SK-N-MC (cell line): ENCODE results near the gene MRPS6.

ENCODE experiments used
- DNase-seq: peaks from one replicate; pipeline ENCODE4 v3.0.0-alpha.2; 2011; ENCODE audit warnings: low read depth, low spot score
- H3K27ac ChIP-seq: fragments of 200-600 bp; sonication (generic); 2 replicates; pipeline ENCODE4 v1.5.1; 2016; ENCODE audit warnings: mixed run types
- H3K36me3 ChIP-seq: fragments of 200-600 bp; sonication (generic); 2 replicates; pipeline ENCODE4 v1.6.1; 2017; ENCODE audit warnings: antibody characterized with exemption, low read length, mixed read lengths; ENCODE audit not compliant: insufficient read depth
- H3K4me3 ChIP-seq: fragments of 200-600 bp; sonication (generic); 2 replicates; pipeline ENCODE4 v1.5.1; 2016
- H3K9ac ChIP-seq: fragments of 200-600 bp; sonication (generic); 2 replicates; pipeline ENCODE4 v1.8.0; 2017; ENCODE audit warnings: mixed run types, mixed read lengths; ENCODE audit not compliant: insufficient read length
- H3K9me3 ChIP-seq: fragments of 200-600 bp; sonication (generic); 2 replicates; pipeline ENCODE4 v1.6.1; 2017; ENCODE audit warnings: low read depth, mild to moderate bottlenecking, antibody characterized with exemption, low read length, moderate library complexity, mixed read lengths
- EZH2 ChIP-seq: fragments of 200-600 bp; sonication (generic); IDR thresholded peaks from one replicate; pipeline ENCODE4 v1.6.1; 2017; ENCODE audit warnings: antibody characterized with exemption
- FOXP2 ChIP-seq: optimal IDR thresholded peaks from 2 replicates; pipeline ENCODE3; 2011; ENCODE audit warnings: mild to moderate bottlenecking, moderate library complexity; ENCODE audit not compliant: insufficient read depth; ENCODE audit errors: extremely low read length, control extremely low read depth
- POLR2AphosphoS5 ChIP-seq: IDR thresholded peaks from 2 replicates; pipeline ENCODE4 v1.6.1; 2012; ENCODE audit warnings: mild to moderate bottlenecking, low read depth, low read length, borderline replicate concordance

MRPS6 gene

GRCh38 chr21:34075091-34075425 is 1.7 kb downstream of the MRPS6 start:
- H3K36me3 ChIP-seq = peaks cover 14% of the 10 kb centered on the region
- TF ChIP-seq POLR2AphosphoS5 (no peak), EZH2 (no peak), FOXP2 (no peak)
- no peak for DNase-seq
- H3K4me3 ChIP-seq = peak overlapping the region; percentile 85
- H3K27ac ChIP-seq = peak overlapping the region; percentile 47; the same call in 1 of the 2 replicates
- H3K9ac ChIP-seq = peak overlapping the region; percentile 41
- H3K9me3 ChIP-seq = no peaks in the 10 kb centered on the region

- peak; percentile 71 for DNase-seq
- Histone ChIP-seq H3K9ac (peak overlapping the region; percentile 41), H3K4me3 (peak overlapping the region; percentile 85), H3K27ac (peak overlapping the region; percentile 47; the same call in 1 of the 2 replicates), H3K9me3 (no peaks in the 10 kb centered on the region), H3K36me3 (peaks cover 21% of the 10 kb centered on the region)
- TF ChIP-seq EZH2 (no peak), POLR2AphosphoS5 (no peak), FOXP2 (no peak)
These were observed 2.6 kb downstream of the MRPS6 start for GRCh38 chr21:34075760-34076660.

- H3K27ac ChIP-seq = no peak overlapping the region
- no peak overlapping the region for H3K9ac ChIP-seq
- H3K9me3 ChIP-seq = no peaks in the 10 kb centered on the region
- no peak for DNase-seq
- TF ChIP-seq EZH2 = no peak
- TF ChIP-seq FOXP2 = no peak
- TF ChIP-seq POLR2AphosphoS5 = no peak
- H3K36me3 ChIP-seq = peaks cover 21% of the 10 kb centered on the region
- H3K4me3 ChIP-seq = no peak overlapping the region
These were observed 3.5 kb downstream of the MRPS6 start for GRCh38 chr21:34076835-34077234.

- Histone ChIP-seq H3K4me3 (no peak overlapping the region), H3K27ac (no peak overlapping the region), H3K36me3 (peaks cover 28% of the 10 kb centered on the region), H3K9ac (no peak overlapping the region), H3K9me3 (no peaks in the 10 kb centered on the region)
- DNase-seq = no peak
- TF ChIP-seq EZH2 (no peak), POLR2AphosphoS5 (no peak), FOXP2 (no peak)
These were observed 4.5 kb downstream of the MRPS6 start for GRCh38 chr21:34077888-34078287.

- Histone ChIP-seq H3K9ac (no peak overlapping the region), H3K9me3 (no peaks in the 10 kb centered on the region), H3K27ac (no peak overlapping the region), H3K4me3 (no peak overlapping the region), H3K36me3 (peaks cover 31% of the 10 kb centered on the region)
- TF ChIP-seq POLR2AphosphoS5 (no peak), EZH2 (no peak), FOXP2 (no peak)
- DNase-seq = no peak
These were observed 5.5 kb downstream of the MRPS6 start for GRCh38 chr21:34078915-34079314.

- Histone ChIP-seq H3K36me3 (peaks cover 31% of the 10 kb centered on the region), H3K27ac (no peak overlapping the region), H3K9me3 (no peaks in the 10 kb centered on the region), H3K9ac (no peak overlapping the region), H3K4me3 (no peak overlapping the region)
- DNase-seq = no peak
- TF ChIP-seq POLR2AphosphoS5 (no peak), FOXP2 (no peak), EZH2 (no peak)
These were observed 7.3 kb downstream of the MRPS6 start for GRCh38 chr21:34080710-34081109.

GRCh38 chr21:34082769-34083168 is 9.4 kb downstream of the MRPS6 start:
- no peak for DNase-seq
- Histone ChIP-seq H3K27ac (no peak overlapping the region), H3K36me3 (peaks cover 31% of the 10 kb centered on the region), H3K4me3 (no peak overlapping the region), H3K9me3 (no peaks in the 10 kb centered on the region), H3K9ac (no peak overlapping the region)
- TF ChIP-seq POLR2AphosphoS5 = no peak
- TF ChIP-seq FOXP2 = no peak
- no peak for TF ChIP-seq EZH2

GRCh38 chr21:34083357-34083756 is 10.0 kb downstream of the MRPS6 start:
- no peak overlapping the region for H3K27ac ChIP-seq
- peaks cover 25% of the 10 kb centered on the region for H3K36me3 ChIP-seq
- no peak for DNase-seq
- H3K9me3 ChIP-seq = no peaks in the 10 kb centered on the region
- H3K4me3 ChIP-seq = no peak overlapping the region
- H3K9ac ChIP-seq = no peak overlapping the region
- no peak for TF ChIP-seq FOXP2
- no peak for TF ChIP-seq EZH2
- TF ChIP-seq POLR2AphosphoS5 = no peak

- no peaks in the 10 kb centered on the region for H3K9me3 ChIP-seq
- TF ChIP-seq POLR2AphosphoS5 = no peak
- no peak for TF ChIP-seq EZH2
- no peak for TF ChIP-seq FOXP2
- DNase-seq = no peak
- H3K9ac ChIP-seq = no peak overlapping the region
- H3K4me3 ChIP-seq = no peak overlapping the region
- no peak overlapping the region for H3K27ac ChIP-seq
- peaks cover 16% of the 10 kb centered on the region for H3K36me3 ChIP-seq
These were observed 11.8 kb downstream of the MRPS6 start for GRCh38 chr21:34085129-34085528.
